NCI-H526 treated with DMSO at 0.1 percent for 48 hours (cell line): ENCODE data around the gene SDC4.

Source experiments
- DNase-seq: peaks from one replicate; lab custom pipeline; 2025; lab: John Stamatoyannopoulos, UW

Gene SDC4

DNA sequence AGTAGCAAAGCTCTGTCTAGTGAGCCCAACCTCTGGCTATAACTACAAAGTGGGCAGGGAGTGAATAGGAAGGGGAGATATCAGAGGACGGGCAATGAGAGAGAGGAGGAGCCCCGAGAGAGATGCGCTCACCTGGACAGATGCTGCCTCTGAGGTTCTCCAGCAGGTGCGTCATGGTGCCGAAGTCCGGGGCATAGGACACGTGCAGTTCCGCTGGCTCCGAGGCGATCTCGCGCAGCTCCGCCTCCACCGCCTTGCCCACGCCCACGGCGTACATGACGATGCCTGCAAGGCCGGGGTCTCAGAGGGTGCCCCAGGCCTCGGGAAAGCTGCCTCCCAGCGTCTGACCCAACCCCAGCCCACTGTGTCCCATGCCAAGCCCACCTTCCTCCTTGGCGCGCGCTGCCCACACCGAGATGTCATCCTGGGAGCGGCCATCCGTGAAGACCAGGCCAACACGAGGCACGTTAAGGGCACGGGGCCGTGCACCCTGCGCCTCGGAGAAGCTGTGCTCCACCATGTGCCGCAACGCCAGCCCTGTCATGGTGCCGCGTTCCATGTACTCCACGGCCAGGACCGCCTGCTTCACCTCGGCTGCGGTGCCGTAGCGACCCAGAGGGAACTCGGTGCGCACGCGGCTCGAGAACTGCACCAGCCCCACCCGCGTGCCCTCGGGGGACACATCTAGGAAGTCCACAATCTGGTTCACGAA is 50.3 kb downstream of the SDC4 start:
- DNase-seq = no peak

DNA sequence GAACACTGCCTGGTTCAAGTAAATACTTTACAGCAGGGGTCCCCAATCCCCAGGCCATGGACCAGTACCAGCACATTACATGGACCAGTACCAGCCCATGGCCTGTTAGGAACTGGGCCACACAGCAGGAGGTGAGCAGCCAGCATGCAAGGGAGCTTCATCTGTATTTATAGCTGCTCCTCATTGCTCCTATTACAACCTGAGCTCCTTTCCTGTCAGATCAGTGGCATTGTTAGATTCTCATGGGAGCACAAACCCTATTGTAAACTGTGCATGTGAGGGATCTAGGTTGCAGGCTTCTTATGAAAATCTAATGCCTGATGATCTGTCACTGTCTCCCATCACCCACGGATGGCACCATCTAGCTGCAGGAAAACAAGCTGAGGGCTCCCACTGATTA is 53.6 kb downstream of the SDC4 start:
- no peak for DNase-seq

DNA sequence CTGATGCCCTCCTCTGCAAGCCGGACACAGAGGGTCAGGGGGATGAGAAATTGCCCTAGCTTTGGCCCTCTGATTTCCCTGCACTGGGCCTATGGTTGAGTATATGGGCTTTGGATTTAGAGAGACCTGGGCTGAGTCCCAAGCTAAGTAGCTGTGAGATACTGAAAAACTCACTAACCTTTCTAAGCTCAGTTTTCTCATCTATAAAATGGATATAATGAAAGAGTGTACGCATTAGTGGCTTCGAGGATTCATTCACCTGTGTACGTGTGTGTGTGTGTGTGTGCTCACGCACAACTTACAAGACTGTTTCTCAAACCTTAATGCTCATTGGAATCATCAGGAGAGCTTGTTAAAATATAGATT is 54.2 kb downstream of the SDC4 start:
- no peak for DNase-seq

DNA sequence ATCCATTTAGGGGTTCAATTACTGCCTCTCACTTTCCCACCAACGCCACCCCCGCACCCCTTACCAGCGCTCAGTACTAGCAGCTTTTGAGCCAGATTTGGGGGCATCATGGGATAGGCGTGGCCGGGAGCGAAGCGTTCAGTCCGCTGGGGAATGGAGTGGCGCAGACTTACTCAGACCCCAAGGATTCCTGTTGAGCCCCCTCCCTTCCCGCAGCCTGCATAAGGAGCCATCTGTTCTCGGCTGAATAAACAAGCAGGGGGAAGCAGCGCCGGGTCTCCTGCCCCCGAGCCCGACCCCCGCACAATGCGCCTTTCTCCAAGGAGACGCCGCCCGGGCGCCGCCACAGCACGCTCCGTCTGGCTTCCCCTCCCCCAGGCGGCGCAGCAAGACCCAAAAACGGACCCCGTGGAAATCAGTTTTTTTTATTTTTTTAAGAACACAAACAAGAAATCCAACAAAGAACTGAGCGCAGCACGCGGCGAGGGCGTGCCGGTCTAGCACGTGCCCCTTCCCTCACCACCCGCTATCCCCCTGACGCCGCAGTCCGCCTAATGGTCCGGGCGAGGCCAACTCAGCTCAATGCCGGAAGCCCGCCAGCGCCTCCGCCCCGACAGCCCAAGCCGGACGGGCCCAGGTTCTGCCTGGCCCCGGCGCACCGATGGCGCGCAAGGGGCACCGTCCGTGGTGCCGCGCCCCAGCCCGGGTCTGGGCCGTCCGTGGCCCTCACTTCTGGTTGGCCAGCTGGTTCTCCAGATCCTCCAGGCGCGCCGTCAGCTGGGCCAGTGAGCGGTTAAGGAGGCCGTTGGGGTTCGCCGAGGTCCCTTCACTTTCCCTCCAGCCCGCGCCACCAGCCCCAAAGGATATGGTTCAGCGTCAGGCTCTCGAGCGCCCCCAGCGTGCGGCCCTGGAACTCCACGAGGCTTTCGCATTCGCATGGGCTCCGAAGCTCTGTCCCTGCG is 54.9 kb downstream of the SDC4 start:
- DNase-seq = peak; percentile 60

DNA sequence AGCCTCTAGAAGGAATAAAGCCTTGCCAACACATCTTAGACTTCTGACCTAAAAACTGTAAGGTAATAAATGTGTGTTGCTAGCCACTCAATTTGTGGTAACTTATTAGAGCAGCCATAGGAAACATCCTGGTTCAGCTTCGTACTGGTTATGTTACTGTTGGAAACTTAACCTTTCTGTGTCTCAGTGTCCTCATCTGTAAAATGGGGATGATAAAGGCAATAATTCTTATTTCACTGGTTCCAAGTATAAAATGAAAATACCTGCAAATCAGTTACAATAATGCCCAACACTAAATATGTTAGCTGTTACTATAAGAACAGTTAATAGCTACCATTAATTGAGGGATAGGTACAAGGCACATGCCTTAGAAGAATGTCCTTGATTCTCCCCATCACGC is 55.9 kb downstream of the SDC4 start:
- no peak for DNase-seq

DNA sequence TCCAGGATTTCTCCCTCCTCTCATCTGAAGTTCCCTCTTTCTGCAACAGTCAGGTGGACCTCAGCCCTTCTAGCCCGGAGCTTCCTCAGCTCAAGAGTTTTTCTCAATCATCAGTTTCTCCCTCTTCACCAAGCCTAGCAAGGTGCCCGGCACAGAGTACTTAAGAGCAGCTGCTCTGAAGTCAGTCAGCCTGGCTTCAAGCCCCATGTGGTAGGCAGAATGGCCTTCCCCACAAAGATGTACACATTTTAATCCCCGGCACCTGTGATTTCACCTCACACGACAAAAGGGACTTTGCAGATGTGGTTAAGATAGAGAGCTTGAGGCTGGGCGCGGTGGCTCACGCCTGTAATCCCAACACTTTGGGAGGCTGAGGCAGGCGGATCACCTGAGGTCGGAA is 56.7 kb downstream of the SDC4 start:
- no peak for DNase-seq

DNA sequence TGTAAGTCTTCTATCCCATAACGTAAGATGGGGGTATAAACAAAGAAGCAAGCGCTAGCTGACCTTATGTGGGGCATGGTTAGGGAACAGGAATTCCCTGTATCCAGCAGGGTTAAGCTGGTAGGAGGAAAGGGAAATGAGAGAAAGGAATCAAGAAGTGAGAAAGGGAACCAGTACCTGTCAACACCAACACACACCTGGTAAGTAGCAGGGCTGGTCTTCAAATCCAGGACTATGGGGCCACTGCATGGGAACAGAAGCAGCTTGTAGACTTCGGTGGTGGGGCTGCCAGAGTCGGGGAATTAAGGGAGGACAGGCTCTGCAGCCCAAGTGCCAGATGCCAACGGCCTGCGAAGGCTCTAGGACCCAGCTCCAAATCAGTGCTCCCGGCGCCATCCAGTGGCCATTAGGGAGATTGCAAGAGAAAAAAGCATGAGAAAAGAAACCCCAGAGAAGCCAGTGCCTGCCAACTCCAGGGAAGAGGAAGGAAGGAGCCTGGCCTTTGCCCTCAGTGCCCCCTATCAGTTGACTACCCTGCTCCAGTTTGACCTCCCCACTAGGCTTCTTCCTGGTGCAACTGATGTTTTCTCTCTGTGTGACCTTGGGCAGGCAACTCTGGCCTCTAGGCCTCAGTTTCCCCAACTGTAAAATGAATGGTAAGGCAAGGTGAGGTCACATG is 57.4 kb downstream of the SDC4 start:
- DNase-seq = peak; percentile 70

DNA sequence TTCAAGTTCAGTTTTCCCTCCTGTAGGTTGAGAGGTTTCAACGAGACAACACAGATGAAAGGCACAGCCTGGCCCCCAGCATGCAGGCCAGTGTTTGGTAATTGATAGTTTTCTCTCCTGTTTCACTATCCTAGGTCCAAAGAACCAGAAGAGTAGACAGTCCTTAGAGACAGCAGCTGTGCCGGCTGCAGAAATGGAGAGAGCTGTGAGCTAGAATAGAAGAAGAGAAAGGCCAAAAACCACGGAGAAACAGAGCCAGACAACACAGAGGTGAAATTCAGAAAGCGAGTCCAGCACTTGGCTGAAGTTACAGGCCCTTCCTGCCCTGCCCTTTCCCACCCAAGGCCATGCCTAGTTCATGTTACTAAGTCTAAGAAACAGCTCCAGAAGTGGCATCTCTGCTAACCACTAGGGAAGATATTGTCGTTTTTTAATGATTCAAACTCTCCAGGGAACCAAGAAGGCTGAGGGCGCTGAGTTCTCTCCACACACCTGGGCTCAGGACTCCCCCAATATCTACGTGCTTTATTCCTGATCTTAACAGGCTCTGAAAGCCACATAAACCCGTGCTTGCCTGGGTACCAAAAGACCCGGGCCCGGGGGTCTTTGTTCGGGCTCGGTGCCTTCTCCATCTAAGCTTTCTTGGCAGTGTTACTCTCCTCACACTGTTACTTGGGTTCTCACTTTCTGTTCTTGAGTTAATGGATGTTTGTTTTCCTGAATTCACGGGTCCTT is 58.1 kb downstream of the SDC4 start:
- DNase-seq = no peak

DNA sequence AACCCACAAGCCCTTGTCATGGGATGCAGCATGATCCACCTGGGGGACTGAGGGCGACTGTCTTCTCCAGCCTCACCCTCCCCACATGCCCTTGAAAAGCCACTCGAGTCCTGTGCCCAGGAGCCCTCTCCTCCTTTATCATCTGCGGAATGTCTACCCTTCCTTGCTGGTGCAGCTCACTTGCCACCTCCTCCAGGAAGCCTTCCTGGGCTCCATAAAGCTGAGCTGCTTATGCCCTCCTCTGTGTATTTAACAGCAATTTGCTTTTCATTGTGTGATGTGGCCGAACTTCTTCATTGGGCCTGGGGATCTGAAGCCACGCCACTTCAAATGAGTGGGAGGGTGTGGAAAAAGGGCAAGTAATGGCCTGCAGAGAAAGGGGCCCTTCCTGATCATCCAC is 59.4 kb downstream of the SDC4 start:
- no peak for DNase-seq

DNA sequence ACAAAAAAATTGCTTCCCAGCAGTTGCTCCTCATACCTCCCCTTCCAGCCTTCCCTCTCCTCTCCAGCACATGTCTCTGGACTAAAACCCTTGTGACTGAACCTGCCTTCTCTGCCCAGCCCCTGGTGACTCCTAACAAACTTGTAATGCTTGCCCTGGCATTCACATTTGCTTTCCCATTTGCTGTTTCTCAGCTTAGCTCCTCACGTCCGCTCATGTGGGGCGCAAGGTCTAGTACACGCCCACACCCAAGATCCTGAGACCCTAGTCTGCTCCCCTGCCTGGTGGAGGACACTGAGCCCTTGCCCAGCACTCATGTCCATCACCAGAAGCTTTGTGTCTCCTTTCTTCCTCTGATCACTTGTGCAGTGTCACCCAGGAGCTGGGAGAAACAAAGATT is 59.8 kb downstream of the SDC4 start:
- DNase-seq = no peak

DNA sequence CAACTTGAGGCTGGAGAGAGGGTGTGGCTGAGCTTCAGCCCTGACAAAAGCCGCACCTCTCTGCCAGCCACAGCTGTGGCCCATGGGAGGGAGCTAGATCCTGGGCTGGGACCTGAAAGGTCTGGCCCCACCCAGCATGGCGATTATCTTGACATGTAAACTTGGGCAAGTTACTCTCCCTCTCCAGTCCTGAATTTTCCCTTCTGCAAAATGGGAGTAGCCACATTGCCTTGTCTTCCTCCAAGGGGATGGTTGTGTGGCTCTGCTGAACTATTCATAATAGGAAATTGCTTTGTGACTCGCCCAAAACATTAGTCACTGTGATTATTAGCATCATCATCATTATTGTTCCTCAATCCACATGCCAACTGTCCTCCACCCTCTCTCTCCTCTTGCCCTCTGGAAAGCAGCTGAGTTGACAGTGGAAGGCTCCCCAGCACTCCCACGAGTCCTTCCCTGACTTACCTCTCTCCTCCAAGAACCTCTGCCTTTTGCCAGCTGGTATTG is 64.6 kb downstream of the SDC4 start:
- no peak for DNase-seq

DNA sequence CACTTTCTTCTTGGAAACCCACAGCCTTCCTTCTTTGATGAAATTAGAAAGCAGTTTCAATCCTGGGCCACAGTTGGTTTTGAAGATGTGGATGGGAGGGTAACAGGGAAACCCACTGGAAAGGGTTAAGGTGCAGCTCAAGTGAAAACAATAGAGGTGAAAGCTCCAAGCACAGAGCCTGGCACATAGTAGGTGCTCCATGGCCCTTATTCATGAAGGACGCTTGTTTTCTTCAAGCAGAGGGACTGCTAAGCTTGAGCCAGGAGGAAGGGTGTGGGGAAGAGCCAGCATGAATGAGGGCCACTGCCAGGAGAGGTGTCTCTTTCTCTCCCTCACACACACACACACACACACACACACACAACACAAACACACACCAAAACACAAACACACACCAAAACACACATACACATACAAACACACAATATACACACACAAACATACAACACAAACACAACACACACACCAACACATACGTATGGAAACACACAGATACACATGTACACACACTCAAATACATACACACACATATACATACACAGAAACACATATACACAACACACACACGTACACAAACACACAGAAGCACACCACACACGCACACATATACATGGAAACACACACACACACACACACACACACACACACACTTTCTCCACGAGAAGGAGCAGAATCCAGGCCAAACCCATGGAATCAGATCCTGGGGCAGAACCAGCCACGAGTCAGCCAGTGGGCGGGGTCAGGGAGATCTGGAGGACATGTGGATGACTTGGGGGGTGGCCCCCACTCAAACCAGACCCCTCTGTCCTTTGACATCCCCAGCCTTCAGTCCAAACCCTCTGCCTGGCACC is 65.3 kb downstream of the SDC4 start:
- DNase-seq = no peak

DNA sequence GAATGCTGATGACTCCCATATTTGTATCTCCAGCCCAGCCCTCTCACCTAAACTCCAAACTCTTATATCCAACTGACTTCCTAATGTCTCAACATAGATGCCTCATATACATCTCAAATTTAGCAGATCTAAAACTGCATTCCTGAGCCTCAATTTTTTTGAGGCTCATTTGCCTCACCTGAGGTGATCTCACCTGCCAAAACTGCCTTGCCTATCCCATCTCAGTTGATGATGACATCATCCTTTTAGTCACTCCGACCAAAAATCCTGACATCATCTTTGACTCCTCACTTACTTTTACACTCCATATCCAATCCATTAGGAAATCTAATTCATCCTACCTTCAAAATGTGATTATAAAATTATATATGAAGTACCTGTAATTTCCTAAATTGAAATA is 68.2 kb downstream of the SDC4 start:
- no peak for DNase-seq

DNA sequence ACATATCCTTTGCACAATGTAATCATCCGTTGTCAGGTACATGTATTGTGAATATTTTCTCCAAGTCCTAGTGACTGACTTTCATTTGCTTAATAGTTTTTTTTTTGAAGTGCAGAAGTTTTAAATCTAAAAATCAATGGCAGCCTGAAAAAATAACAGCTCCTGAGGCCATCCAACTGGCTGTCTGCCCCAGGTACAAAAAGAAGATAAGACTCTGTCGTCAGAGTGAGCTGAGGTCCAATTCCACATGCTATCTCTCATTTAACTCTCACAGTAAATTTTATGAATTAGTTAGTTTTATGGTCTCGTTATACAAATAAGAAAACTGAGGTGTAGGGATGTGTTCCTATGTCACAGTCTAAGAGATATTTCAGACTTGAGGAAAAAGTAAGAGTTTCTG is 72.9 kb downstream of the SDC4 start:
- DNase-seq = no peak
